Fibroblast of lung (primary cell): ENCODE data around the gene EGR1.

Experiments
- CTCF ChIP-seq, 2 donors: IDR thresholded peaks in 1 of 2; conservative IDR thresholded peaks in 1 of 2; 1 replicate in 1 of 2; 2 replicates in 1 of 2; pipeline ENCODE4 v1.5.1; 2011 to 2012; ENCODE audit warnings: low read length in 2 of 2, control low read depth in 1 of 2, inconsistent platforms in 1 of 2, low read depth in 1 of 2, mild to moderate bottlenecking in 1 of 2
- EZH2 ChIP-seq: IDR thresholded peaks from 2 replicates; pipeline ENCODE4 v1.5.1; 2012; ENCODE audit warnings: low read length, control low read depth, mild to moderate bottlenecking; ENCODE audit errors: missing control alignments

GRCh38 chr5:138466900-138467710, 1.8 kb downstream of the EGR1 start:
- no peak for TF ChIP-seq CTCF (conservative IDR thresholded peaks at IDR 0.05 in 1 of 2, IDR thresholded peaks at IDR 0.05 in 1 of 2; ENCODE audit: low read depth in 1 of 2, low read length in 2 of 2)
- TF ChIP-seq EZH2 = no peak
